Stimulated activated CD4-positive, alpha-beta T cell treated with anti-CD3 and anti-CD28 coated beads, Interleukin-15, amount 100 ng/mL, for 48 hours (primary cell): ENCODE data around the gene UBAC2.

ENCODE experiments used
- DNase-seq, 2 donors: peaks; one replicate each; pipeline ENCODE4 v3.0.0-alpha.2; 2020; ENCODE audit warnings: low read depth in 2 of 2

The UBAC2 gene

GRCh38 chr13:99295488-99296252, 95.0 kb downstream of the UBAC2 start:
- no peak for DNase-seq

DNA sequence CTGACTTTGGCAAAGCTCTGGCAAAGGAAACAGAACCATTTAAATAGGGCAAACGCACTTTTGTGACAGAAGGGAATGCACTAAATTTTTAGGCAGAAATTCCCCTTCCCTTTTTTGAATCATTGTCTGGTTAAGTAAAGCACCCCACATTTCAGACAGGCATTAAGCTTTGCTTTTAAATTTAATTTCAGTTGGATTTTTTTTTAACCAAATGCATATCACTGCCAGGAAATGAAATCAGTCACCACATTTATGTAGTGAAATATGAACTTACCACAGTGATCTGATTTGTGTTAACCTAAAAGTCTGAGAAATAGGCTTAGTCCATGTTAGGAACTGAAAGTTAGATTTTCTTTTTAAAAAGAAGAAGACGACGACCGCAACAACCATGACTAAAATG, 95.7 kb downstream of the UBAC2 start:
- DNase-seq: no peak

DNA sequence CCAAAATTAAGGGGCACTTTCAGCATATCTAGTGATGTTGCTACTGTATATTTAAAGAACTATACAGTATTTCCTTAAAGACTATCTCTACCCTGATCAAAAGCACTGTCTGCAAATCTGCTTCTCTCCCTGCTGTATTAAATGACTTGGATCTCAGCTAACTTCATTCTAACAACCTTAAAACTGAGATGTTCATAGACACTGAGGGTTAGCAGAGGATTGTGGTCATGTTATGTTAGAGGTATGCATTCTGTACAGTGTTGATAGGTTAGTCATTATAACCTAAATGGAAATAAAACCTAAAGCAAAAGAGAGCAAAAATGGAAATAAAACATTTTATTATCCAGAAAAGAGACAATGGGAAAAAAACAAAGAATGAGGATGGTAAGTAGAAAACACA, 96.7 kb downstream of the UBAC2 start:
- no peak for DNase-seq

DNA sequence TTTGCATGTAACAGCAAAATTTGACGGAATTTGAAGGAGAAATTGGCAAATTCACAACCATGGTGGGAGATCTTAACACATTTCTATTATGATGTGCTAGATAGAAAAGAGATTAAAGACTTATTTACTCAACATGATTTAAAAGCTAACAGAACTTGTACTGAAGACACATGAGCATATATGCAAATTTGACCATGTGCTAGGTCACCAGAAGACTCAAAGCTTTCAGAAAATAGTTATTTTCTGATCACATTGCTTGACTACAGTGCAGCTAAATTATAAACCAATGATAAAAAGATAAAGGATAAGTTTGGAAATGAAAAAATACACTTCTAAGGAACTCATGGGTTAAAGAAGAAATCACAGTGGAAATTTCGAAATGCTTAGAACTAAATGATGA, 97.4 kb downstream of the UBAC2 start:
- DNase-seq: no peak

DNA sequence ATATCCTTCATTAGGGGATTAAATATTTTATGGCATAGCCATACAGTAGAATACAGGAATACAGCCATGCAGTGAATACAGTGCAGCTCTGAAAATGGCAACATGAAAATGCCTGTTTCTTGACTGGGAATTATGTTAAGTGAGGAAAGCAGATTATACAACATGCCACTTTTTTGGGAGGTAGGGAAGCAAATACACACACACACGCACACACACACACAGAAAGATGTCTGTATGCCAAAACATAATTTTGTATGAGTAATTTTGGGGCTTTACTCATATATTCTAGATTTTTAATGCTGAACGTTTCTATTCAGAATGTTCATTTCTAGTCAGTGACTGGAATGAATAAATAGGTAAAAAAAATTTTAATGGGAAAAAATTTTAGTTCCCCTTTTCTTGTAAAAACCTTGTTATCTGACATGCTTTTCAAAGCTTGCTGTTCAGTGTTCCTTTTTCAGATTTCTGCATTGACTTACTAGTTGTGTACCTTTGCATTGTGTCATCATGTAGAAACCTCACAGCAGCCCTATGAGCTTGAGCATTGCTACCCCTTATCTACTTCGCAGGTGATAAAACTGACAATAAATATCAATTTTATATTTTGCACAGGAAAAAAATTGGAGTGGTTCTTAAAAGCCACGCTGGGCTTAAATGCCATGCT, 98.7 kb downstream of the UBAC2 start:
- no peak for DNase-seq

DNA sequence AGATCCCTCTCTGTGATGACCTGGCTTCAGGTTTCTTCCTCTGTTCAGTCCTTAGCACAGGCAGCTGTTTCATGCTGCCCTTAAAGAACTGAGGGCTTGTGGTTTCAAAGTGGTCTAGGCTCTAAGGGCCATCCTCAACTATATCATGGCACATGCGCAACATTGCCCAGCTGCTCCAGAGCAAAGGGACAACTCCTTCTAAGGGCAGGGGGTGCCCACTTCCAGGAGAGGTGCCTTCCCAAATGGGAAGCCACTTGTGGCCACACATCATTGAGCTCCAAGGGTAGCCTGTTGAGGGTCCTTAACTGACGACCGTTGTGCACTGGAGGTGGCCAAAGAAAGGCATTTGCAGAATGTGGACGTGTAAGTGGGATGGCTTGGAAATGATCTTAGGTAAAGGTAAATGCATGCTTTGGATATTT, 99.3 kb downstream of the UBAC2 start:
- DNase-seq: no peak

DNA sequence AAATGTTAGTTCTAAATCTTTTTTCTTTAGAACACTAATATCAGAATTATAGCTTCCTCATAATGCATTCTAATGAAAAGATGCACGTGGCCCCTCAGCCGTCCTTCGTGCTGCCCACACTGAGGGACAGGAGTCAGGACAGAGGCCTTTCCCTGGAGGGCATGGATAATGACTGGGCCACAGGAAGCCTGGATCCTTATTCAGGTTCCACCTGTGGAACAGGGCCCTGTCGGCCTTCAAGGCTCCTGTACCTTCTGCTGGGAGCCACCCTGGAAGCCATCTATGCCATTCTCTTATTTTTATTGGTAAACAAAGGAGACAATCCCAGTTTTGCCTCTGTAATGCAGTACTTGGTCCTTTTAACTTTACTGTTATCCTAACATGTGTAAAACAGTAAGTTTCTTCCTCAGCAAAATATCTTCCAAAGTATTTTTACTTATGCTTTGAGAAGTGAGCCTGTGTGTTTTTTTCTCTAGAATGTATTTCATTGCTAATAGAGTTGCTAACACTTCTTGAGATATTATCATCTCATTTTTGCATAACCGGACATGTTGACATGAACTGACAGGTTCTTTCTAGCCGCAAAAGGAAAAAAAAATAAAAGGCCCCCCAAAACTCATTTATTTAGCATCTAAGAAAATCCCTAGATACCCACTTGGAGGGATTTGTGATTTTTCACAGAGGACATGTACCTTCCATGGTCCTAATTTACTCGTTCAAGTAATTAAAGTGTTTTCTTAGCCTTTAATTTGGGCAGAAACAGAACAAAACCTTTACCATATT, 100.6 kb downstream of the UBAC2 start:
- no peak for DNase-seq

DNA sequence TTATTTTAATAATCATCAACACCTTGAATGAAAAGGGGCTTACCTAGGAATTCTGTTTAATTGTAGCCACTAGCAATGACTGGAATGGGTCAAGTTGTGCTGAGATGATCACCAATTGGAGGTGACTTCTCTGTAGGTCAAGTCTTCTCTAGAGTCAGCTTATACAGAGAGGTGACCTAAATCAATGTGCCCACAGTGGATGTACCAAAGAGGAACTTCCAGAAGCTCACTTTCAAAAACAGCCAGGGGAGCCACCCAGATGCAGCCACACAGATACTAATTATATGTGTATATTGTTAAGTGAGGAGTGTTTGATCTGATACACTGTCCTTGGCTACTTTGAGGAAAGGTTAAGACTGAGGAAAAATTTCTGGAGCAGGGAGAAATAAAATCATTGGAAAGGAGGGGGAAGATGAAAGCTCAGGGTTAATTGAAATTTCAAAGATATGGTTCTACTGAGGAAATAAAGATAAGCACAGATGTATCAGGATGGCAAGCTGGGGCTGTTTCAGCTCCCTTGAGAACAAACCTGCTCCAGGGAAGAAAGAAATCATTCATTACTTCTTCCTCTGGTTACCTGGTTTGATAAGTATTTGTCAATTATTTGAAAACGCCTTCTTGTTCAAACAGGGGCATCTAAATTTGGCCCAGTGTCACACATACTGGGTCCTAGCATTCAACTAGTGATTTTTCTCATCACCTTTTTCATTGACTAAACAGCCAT, 101.4 kb downstream of the UBAC2 start:
- no peak for DNase-seq

DNA sequence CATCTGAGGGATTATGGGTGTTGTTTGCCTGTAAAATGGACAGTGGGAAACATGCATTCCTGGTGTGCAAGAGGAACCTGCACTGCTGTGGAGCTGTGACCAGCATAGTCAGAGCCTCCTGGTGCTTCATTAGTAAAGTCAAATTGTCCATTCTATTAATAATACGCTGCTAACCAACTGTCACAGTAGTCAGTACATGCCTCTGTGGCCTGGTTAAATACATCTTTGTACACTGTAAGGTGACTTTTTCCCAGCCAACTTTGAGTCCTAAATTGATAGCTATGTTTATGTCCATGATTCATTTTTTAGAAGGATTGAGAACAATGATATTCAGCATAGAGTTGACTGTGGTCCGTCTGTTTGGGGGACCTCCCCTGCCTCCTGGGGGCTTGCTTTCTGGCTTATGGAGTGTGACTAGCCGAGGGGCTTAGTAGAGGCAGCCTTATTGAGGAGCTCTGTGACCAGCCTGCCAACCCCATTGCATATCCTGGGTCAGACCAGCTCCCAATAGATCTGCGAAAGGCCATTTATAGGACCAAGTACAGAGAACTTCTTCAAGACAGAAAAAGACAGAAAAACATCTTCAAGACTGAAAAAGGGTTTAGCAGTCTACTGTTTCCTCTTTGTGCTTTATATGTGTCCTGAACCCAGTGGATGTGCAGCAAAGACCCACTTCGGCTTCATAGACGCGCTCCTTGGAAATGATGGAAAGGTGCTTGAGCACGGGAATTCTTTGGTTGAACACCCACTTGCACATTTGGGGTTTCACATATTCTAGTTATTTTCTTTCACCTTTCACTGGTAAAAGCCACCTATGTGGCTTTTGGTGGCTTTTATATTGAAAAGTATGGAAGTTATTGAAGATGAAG, 102.2 kb downstream of the UBAC2 start:
- DNase-seq: no peak

DNA sequence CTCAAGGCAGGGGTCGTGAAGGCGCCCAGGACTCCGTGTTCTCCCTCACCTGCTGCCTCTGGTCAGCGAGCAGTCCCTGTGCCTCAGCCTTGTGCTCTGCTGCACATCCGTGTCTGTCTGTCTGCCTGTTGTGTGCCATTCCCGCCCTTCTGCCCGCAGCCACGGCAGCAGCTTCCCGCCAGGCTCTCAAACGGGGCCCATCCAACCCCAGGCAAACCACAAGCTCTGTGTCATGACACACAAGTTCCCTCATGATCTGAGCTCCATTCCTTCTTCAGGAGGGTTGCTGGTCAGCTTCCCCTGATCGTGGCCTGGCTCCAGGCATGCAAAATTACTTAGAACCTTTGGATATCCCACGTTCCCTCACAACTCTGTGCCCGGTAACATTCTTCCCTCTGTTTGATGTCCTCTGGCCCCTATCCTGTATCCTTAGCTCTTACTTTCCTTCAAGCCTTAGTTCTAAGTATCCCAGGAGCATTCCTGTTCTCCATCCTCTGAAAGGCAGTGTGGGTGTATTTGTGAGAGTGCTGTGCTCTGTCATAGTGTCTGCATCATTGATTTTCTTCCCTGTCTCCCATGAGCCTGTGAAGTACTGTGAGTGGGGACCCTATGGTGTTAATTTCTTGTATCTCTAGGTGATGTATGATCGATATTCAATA, 103.3 kb downstream of the UBAC2 start:
- DNase-seq: peak in 1 of 2 donors; percentile 61

GRCh38 chr13:99304541-99304940, 103.9 kb downstream of the UBAC2 start:
- no peak for DNase-seq

- no peak for DNase-seq
Observed at GRCh38 chr13:99305158-99305557, 104.5 kb downstream of the UBAC2 start.

GRCh38 chr13:99305566-99305965, 104.9 kb downstream of the UBAC2 start:
- DNase-seq: no peak

DNA sequence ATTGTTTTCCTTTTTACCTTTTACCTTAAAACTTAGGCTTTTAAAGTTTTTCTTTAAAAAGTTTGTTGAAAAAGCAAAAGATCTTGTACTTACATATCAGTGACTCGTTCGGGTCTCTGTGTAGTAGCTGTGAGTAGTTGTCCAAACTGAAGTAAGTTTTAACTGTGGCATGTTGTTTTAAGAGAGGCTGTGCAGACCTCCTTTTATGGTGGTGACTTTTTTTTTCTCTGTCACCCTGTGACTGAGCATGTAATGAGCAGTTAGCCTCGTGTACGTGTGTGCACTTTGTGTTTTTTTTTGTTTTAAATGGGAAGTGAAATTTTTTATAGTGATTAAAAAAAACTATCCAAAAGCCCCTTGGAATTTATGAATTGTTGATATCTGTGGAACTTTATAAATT, 106.6 kb downstream of the UBAC2 start, which contains the start of gene GPR183:
Gene GPR183 (minus strand): TSS at position 153 of the 400 bp plus-strand sequence. CDS start 11,254 bp downstream, outside the sequence.
- DNase-seq: no peak

DNA sequence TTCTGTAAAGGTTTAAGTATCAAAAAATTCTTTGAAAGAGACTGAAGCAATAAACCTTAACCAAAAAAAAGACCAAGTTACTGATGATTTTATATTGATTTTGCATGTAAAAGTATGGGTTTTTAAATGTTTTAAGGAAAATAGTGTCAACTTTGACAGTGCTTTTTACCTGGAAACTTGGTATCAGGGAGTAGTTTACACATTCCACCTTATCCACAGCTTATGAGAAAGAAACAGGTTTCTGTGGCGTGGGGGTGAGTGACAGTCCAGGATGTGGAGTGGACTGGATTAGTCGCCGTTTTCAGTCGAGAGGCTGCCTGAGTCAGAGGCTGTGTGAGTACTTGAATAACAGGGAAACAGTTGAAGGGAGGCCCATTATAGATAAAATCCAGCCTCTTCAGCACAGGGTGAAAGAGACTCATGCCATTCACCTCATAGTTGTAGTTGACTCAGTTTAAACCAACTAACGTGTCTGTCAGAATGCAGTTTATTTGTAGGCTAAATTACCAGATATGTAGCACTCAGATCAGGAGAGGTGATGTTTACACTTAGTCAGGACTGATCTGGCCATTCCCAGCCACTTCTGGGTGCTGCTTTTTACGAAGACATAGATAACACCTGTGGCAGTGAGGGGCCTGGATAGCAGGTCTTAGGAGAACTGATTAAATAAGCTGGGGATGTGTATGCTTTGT, 107.1 kb downstream of the UBAC2 start:
- DNase-seq: peak; percentile 81

- no peak for DNase-seq
Observed at GRCh38 chr13:99308471-99309087, 107.9 kb downstream of the UBAC2 start.

- DNase-seq: no peak
Observed at GRCh38 chr13:99310382-99311031, 109.9 kb downstream of the UBAC2 start.

DNA sequence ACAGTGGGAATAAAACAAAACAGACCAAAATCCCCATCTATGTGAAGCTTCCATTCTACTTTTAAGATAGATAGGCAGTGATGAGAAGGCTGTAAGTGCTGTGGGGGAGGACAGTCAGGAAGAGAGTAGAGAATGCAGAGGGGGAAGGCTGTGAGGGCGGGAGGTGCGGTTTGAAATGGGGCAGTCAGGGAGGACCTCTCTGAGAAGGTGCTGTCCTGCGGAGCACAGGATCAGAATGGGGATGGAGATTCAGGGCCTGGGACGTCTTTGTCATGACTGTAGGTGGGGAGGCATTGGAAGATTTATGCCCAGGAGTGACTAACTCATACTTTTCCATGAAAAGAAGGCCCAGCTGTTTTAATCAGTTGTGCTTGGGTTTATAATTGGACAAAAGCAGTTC, 110.5 kb downstream of the UBAC2 start:
- no peak for DNase-seq
